Liver (tissue), 9 donors: Measurements from ENCODE around the gene MED10. TPM values are rescaled to one million over a fixed set of nuclear protein-coding genes. Genes with fewer than 3 reads are reported as not detected.
"Not testable (repeated sequence)": the region's sequence is repeated elsewhere in the genome, so short reads cannot be mapped to it uniquely, and the experiment has no call there.

Source experiments
- DNase-seq: peaks from one replicate; pipeline ENCODE4 v3.0.0-alpha.2; 2017; ENCODE audit warnings: low spot score
- H3K27ac ChIP-seq, 2 donors: one replicate each; pipeline ENCODE4 v1.7.0; 2013; ENCODE audit warnings: inconsistent platforms in 2 of 2, low read length in 2 of 2, control low read depth in 1 of 2, low read depth in 1 of 2, mild to moderate bottlenecking in 1 of 2
- H3K27me3 ChIP-seq, 4 donors: one replicate each; pipeline versions ENCODE4 v1.6.1 to v1.7.0; 2013; ENCODE audit warnings: low read length in 3 of 4, inconsistent platforms in 1 of 4, mild to moderate bottlenecking in 1 of 4, moderate library complexity in 1 of 4; ENCODE audit not compliant: control insufficient read depth in 4 of 4, insufficient read depth in 4 of 4
- H3K36me3 ChIP-seq, 4 donors: one replicate each; pipeline versions ENCODE4 v1.6.1 to v1.7.0; 2013; ENCODE audit warnings: low read length in 3 of 4, mild to moderate bottlenecking in 3 of 4, low read depth in 1 of 4, moderate library complexity in 1 of 4; ENCODE audit not compliant: control insufficient read depth in 4 of 4, insufficient read depth in 3 of 4
- H3K4me1 ChIP-seq, 4 donors: one replicate each; pipeline versions ENCODE4 v1.6.1 to v1.7.0; 2013; ENCODE audit warnings: low read length in 3 of 4, mild to moderate bottlenecking in 3 of 4, moderate library complexity in 1 of 4; ENCODE audit not compliant: control insufficient read depth in 4 of 4, insufficient read depth in 4 of 4
- H3K4me3 ChIP-seq, 3 donors: one replicate each; pipeline versions ENCODE4 v1.6.1 to v1.7.0; 2013; ENCODE audit warnings: low read length in 3 of 3, control low read depth in 1 of 3, low read depth in 1 of 3, mild to moderate bottlenecking in 1 of 3
- H3K9ac ChIP-seq, 2 donors: one replicate each; pipeline ENCODE4 v1.7.0; 2013; ENCODE audit warnings: low read length in 2 of 2, mild to moderate bottlenecking in 2 of 2, moderate library complexity in 2 of 2, control low read depth in 1 of 2, low read depth in 1 of 2
- H3K9me3 ChIP-seq, 4 donors: one replicate each; pipeline versions ENCODE4 v1.6.1 to v1.7.0; 2013; ENCODE audit warnings: low read length in 3 of 4; ENCODE audit not compliant: control insufficient read depth in 4 of 4
- EGR1 ChIP-seq, 2 donors: IDR thresholded peaks; 2 replicates each; pipeline ENCODE4 v1.6.1; 2016 to 2018; ENCODE audit warnings: antibody characterized with exemption in 2 of 2, low read depth in 2 of 2
- FOXA1 ChIP-seq: IDR thresholded peaks from 2 replicates; pipeline ENCODE4 v1.6.1; 2016; ENCODE audit warnings: antibody characterized with exemption
- FOXA2 ChIP-seq: IDR thresholded peaks from 2 replicates; pipeline ENCODE4 v1.6.1; 2016; ENCODE audit warnings: antibody characterized with exemption
- GABPA ChIP-seq, 2 donors: IDR thresholded peaks in 1 of 2; conservative IDR thresholded peaks in 1 of 2; 2 replicates each; pipeline ENCODE4 v1.6.1; 2016; ENCODE audit warnings: antibody characterized with exemption in 2 of 2, mild to moderate bottlenecking in 1 of 2, moderate library complexity in 1 of 2
- HNF4A ChIP-seq, 2 donors: conservative IDR thresholded peaks; 2 replicates each; pipeline ENCODE4 v1.6.1; 2016; ENCODE audit warnings: antibody characterized with exemption in 2 of 2, mild to moderate bottlenecking in 2 of 2
- HNF4G ChIP-seq: IDR thresholded peaks from 2 replicates; pipeline ENCODE4 v1.6.1; 2016; ENCODE audit warnings: antibody characterized with exemption
- JUND ChIP-seq, 2 donors: IDR thresholded peaks; 2 replicates each; pipeline ENCODE4 v1.6.1; 2016; ENCODE audit warnings: antibody characterized with exemption in 2 of 2
- NR2F2 ChIP-seq: IDR thresholded peaks from 2 replicates; pipeline ENCODE4 v1.6.1; 2016; ENCODE audit warnings: antibody characterized with exemption
- RAD21 ChIP-seq, 2 donors: IDR thresholded peaks; 2 replicates each; pipeline ENCODE4 v1.6.1; 2016; ENCODE audit warnings: antibody characterized with exemption in 2 of 2, mild to moderate bottlenecking in 2 of 2
- RXRA ChIP-seq, 2 donors: IDR thresholded peaks; 2 replicates each; pipeline ENCODE4 v1.6.1; 2017 to 2018; ENCODE audit warnings: antibody characterized with exemption in 2 of 2, mild to moderate bottlenecking in 1 of 2
- SP1 ChIP-seq: IDR thresholded peaks from 2 replicates; pipeline ENCODE4 v1.6.1; 2018; ENCODE audit warnings: antibody characterized with exemption, mild to moderate bottlenecking
- TAF1 ChIP-seq: conservative IDR thresholded peaks from 2 replicates; pipeline ENCODE4 v1.6.1; 2016; ENCODE audit warnings: antibody characterized with exemption, mild to moderate bottlenecking
- YY1 ChIP-seq: IDR thresholded peaks from 2 replicates; pipeline ENCODE4 v1.6.1; 2016; ENCODE audit warnings: antibody characterized with exemption, mild to moderate bottlenecking
- WGBS: extraction: QIAGEN DNeasy Blood & Tissue Kit; methylation state at CpG from one replicate; pipeline ENCODE4 v1.1.7; 2013; 5-methylcytosine and 5-hydroxymethylcytosine counted together
- polyA plus RNA-seq, 2 donors: library from polyadenylated mRNA; stranded (reverse) in 1 of 2; unstranded in 1 of 2; fragments of 200-250 nt in 1 of 2; fragments of >200 nt in 1 of 2; fragmentation: Nextera tagmentation in 1 of 2; extraction: Ambion mirVana in 1 of 2; gene quantifications; one replicate each; pipeline versions ENCODE4 v1.2.1 to v1.2.3, GENCODE V29; 2013 to 2015
- total RNA-seq, 2 donors: library from RNA; depleted of rRNA; stranded (reverse); fragments of >200 nt; gene quantifications; one replicate each; pipeline ENCODE4 v1.2.3, GENCODE V29; 2014
- TF ChIP-seq, protein P1 (sequence below): IDR thresholded peaks from 2 replicates; pipeline ENCODE4 v1.6.1; 2016; ENCODE audit warnings: antibody characterized with exemption, mild to moderate bottlenecking
- TF ChIP-seq, protein P2 (sequence below): IDR thresholded peaks from 2 replicates; pipeline ENCODE4 v1.6.1; 2016; ENCODE audit warnings: antibody characterized with exemption
- TF ChIP-seq, protein P3 (sequence below): IDR thresholded peaks from 2 replicates; pipeline ENCODE4 v1.6.1; 2016; ENCODE audit warnings: antibody characterized with exemption
- TF ChIP-seq, protein P4 (sequence below): fragments of 150-350 bp; IDR thresholded peaks from 2 replicates; pipeline ENCODE4 v1.5.1; 2017; ENCODE audit warnings: improper control_type of control experiment, low read depth, low read length; ENCODE audit not compliant: missing input control
- TF ChIP-seq, protein P5 (sequence below): IDR thresholded peaks from 2 replicates; pipeline ENCODE4 v1.6.1; 2016; ENCODE audit warnings: antibody characterized with exemption
- donor health status: healthy.
- donor health status: healthy.
- donor health status: healthy.
- donor health status: healthy.
- donor health status: healthy.

The MED10 gene
- total and polyA plus RNA-seq, 4 donors = 6.1 to 31.5 (median 11.5) TPM

DNA sequence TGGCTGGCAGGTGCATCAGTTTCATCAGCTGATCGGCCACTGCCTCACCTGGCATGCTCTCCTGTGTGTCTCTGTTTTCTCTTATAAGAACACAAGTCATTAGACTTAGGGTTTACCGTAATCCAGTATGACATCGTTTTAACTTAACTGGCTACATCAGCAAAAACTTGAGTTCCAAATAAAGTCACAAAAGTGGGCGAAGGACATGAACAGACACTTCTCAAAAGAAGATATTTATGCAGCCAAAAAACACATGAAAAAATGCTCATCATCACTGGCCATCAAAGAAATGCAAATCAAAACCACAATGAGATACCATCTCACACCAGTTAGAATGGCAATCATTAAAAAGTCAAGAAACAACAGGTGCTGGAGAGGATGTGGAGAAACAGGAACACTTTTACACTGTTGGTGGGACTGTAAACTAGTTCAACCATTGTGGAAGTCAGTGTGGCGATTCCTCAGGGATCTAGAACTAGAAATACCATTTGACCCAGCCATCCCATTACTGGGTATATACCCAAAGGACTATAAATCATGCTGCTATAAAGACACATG lies 14.8 kb downstream of the MED10 start:
- not testable (repeated sequence) for H3K27ac ChIP-seq, H3K9me3 ChIP-seq, DNase-seq, H3K9ac ChIP-seq, H3K27me3 ChIP-seq, H3K4me1 ChIP-seq, H3K4me3 ChIP-seq, H3K36me3 ChIP-seq
- whole genome bisulfite sequencing = 96% methylated on average over 4 of the region's 5 CpGs

DNA sequence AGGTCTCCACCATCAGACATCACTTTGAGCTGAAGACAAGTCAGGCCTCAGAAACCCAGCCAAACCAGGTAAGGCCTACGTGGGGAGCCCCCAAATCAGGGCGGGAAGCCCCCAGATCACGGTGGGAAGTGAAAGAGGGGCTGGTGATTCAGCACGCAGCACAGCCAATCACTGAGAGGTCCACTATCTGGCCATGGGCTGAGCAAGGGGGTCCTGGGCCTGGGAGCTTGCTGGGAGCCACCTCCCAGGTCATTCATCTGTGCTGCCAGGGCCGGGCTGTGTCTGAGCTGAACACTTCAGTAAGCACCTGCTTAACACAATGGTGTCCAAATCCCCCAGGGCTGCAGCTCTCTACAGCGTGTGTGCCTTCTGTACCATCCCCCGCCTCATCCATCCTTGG lies 15.5 kb downstream of the MED10 start:
- H3K27me3 ChIP-seq = no peaks in the 10 kb centered on the region
- H3K36me3 ChIP-seq = peaks cover 0 to 6% (median under 1%) of the 10 kb centered on the region in 4 donors
- H3K4me3 ChIP-seq = no peak overlapping the region
- TF ChIP-seq NR2F2 (no peak), HNF4A (conservative IDR thresholded peaks at IDR 0.05) (no peak), TAF1 (no peak), GABPA (IDR thresholded peaks at IDR 0.05 in 1 of 2, conservative IDR thresholded peaks at IDR 0.05 in 1 of 2) (no peak), HNF4G (no peak), RXRA (IDR thresholded peaks at IDR 0.05) (no peak), FOXA1 (no peak), JUND (IDR thresholded peaks at IDR 0.05) (no peak), FOXA2 (no peak), EGR1 (IDR thresholded peaks at IDR 0.05; ENCODE audit: low read depth in 2 of 2) (no peak), RAD21 (IDR thresholded peaks at IDR 0.05) (no peak), SP1 (no peak), YY1 (no peak)
- TF ChIP-seq, protein P1, sequence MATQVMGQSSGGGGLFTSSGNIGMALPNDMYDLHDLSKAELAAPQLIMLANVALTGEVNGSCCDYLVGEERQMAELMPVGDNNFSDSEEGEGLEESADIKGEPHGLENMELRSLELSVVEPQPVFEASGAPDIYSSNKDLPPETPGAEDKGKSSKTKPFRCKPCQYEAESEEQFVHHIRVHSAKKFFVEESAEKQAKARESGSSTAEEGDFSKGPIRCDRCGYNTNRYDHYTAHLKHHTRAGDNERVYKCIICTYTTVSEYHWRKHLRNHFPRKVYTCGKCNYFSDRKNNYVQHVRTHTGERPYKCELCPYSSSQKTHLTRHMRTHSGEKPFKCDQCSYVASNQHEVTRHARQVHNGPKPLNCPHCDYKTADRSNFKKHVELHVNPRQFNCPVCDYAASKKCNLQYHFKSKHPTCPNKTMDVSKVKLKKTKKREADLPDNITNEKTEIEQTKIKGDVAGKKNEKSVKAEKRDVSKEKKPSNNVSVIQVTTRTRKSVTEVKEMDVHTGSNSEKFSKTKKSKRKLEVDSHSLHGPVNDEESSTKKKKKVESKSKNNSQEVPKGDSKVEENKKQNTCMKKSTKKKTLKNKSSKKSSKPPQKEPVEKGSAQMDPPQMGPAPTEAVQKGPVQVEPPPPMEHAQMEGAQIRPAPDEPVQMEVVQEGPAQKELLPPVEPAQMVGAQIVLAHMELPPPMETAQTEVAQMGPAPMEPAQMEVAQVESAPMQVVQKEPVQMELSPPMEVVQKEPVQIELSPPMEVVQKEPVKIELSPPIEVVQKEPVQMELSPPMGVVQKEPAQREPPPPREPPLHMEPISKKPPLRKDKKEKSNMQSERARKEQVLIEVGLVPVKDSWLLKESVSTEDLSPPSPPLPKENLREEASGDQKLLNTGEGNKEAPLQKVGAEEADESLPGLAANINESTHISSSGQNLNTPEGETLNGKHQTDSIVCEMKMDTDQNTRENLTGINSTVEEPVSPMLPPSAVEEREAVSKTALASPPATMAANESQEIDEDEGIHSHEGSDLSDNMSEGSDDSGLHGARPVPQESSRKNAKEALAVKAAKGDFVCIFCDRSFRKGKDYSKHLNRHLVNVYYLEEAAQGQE = no peak
- TF ChIP-seq, protein P2, sequence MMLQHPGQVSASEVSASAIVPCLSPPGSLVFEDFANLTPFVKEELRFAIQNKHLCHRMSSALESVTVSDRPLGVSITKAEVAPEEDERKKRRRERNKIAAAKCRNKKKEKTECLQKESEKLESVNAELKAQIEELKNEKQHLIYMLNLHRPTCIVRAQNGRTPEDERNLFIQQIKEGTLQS = no peak
- TF ChIP-seq, protein P3, sequence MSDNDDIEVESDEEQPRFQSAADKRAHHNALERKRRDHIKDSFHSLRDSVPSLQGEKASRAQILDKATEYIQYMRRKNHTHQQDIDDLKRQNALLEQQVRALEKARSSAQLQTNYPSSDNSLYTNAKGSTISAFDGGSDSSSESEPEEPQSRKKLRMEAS = no peak
- TF ChIP-seq, protein P4, sequence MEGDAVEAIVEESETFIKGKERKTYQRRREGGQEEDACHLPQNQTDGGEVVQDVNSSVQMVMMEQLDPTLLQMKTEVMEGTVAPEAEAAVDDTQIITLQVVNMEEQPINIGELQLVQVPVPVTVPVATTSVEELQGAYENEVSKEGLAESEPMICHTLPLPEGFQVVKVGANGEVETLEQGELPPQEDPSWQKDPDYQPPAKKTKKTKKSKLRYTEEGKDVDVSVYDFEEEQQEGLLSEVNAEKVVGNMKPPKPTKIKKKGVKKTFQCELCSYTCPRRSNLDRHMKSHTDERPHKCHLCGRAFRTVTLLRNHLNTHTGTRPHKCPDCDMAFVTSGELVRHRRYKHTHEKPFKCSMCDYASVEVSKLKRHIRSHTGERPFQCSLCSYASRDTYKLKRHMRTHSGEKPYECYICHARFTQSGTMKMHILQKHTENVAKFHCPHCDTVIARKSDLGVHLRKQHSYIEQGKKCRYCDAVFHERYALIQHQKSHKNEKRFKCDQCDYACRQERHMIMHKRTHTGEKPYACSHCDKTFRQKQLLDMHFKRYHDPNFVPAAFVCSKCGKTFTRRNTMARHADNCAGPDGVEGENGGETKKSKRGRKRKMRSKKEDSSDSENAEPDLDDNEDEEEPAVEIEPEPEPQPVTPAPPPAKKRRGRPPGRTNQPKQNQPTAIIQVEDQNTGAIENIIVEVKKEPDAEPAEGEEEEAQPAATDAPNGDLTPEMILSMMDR = no peak
- TF ChIP-seq, protein P5, sequence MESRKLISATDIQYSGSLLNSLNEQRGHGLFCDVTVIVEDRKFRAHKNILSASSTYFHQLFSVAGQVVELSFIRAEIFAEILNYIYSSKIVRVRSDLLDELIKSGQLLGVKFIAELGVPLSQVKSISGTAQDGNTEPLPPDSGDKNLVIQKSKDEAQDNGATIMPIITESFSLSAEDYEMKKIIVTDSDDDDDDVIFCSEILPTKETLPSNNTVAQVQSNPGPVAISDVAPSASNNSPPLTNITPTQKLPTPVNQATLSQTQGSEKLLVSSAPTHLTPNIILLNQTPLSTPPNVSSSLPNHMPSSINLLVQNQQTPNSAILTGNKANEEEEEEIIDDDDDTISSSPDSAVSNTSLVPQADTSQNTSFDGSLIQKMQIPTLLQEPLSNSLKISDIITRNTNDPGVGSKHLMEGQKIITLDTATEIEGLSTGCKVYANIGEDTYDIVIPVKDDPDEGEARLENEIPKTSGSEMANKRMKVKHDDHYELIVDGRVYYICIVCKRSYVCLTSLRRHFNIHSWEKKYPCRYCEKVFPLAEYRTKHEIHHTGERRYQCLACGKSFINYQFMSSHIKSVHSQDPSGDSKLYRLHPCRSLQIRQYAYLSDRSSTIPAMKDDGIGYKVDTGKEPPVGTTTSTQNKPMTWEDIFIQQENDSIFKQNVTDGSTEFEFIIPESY = no peak
- H3K27ac ChIP-seq = no peak overlapping the region
- H3K4me1 ChIP-seq = no peaks in the 10 kb centered on the region
- WGBS = 97% methylated on average over 7 of the region's 7 CpGs
- DNase-seq = no peak
- H3K9me3 ChIP-seq = no peaks in the 10 kb centered on the region
- H3K9ac ChIP-seq = no peak overlapping the region
